Measurements from ENCODE around the gene CCDC12.
"Not testable (repeated sequence)": the region's sequence is repeated elsewhere in the genome, so short reads cannot be mapped to it uniquely, and the experiment has no call there.

Gene CCDC12

GRCh38 chr3:46921041-46921440, 55.5 kb downstream of the CCDC12 start:
- no peak for DNase-seq

- DNase-seq, result no peak
These were observed 57.9 kb downstream of the CCDC12 start for GRCh38 chr3:46918634-46919033.

GRCh38 chr3:46918202-46918601, 58.3 kb downstream of the CCDC12 start:
- no peak for DNase-seq

- DNase-seq, result no peak
These were observed 59.3 kb downstream of the CCDC12 start for GRCh38 chr3:46917257-46917656.

- no peak for DNase-seq
These were observed 59.7 kb downstream of the CCDC12 start for GRCh38 chr3:46916799-46917198.

- no peak for DNase-seq
These were observed 60.3 kb downstream of the CCDC12 start for GRCh38 chr3:46916278-46916677.

- no peak for DNase-seq
These were observed 61.2 kb downstream of the CCDC12 start for GRCh38 chr3:46915297-46915822.

- no peak for DNase-seq
These were observed 61.7 kb downstream of the CCDC12 start for GRCh38 chr3:46914849-46915248.

GRCh38 chr3:46913644-46914043, 62.9 kb downstream of the CCDC12 start:
- no peak for DNase-seq

GRCh38 chr3:46912986-46913385, 63.6 kb downstream of the CCDC12 start:
- DNase-seq, result no peak

GRCh38 chr3:46910914-46911313, 65.6 kb downstream of the CCDC12 start:
- DNase-seq, result not testable (repeated sequence)

GRCh38 chr3:46910166-46910760, 66.3 kb downstream of the CCDC12 start:
- DNase-seq, result no peak

- DNase-seq, result peak; percentile 83
These were observed 66.9 kb downstream of the CCDC12 start for GRCh38 chr3:46909535-46910161.

GRCh38 chr3:46908986-46909534, 67.5 kb downstream of the CCDC12 start:
- DNase-seq, result no peak

- DNase-seq, result no peak
These were observed 68.1 kb downstream of the CCDC12 start for GRCh38 chr3:46908294-46908985.

- DNase-seq, result no peak
These were observed 68.6 kb downstream of the CCDC12 start for GRCh38 chr3:46907960-46908293.

- DNase-seq, result no peak
These were observed 69.3 kb downstream of the CCDC12 start for GRCh38 chr3:46907271-46907670.

- DNase-seq, result no peak
These were observed 70.0 kb downstream of the CCDC12 start for GRCh38 chr3:46906471-46907058.

GRCh38 chr3:46905661-46906451, 70.7 kb downstream of the CCDC12 start:
- DNase-seq, result no peak

- DNase-seq, result no peak
These were observed 71.4 kb downstream of the CCDC12 start for GRCh38 chr3:46905213-46905560.

- no peak for DNase-seq
These were observed 72.0 kb downstream of the CCDC12 start for GRCh38 chr3:46904303-46905212.

Measured in activated naive CD4-positive, alpha-beta T cell treated with Interleukin-2 at 50 U/mL for 16 hours (primary cell).